ENCODE results near the gene NTN1.
"Not testable (repeated sequence)": the region's sequence is repeated elsewhere in the genome, so short reads cannot be mapped to it uniquely, and the experiment has no call there.

NTN1 gene

DNA sequence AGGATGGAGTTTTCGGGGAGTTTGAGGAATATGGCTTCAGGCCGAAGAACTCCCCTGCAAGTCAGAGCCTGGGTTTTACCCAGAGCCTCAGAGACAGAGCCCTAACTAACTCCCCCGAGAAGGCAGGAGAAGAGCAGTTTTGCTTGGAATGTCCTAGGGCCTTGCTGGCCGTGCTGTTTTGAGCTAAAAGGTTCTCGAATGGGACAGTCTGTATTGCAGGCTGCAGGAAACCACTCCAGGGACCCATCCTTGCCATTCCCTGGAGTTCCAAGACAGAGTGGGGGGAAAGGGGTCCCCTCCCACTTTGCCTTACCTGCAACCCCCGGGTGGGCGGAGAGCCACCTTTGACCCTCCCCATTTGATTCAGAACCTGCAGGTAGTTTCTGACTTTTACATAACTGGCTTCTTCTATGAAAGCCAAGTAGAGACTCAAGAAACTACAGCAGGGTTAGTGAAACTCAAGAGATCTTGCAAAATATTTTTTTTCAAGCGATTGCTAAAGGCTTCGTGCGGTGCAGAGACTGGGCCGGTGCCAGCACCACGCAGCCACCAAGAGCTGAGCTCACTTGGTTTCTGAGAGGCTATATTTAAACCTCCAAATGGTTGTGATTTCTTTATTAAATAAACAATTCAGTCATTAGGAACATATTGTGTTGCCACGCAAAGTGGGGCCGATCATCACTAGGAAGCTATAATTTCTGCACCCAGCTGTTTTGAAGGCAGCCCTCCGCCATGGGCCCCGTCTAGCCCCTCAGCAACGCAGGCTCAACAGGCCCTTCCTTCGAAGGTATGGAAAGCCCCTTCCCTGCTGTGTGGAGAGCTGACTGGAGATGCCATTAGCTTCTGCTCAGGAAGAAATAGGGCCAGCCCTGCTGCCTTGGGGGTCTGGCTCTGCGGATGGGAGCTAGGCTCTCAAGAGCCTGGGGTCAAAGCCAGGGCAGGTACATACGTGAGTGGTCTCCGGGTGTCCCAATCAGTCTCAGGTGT, 223.0 kb downstream of the NTN1 start:
- no peak for DNase-seq (ENCODE audit: low read depth, low spot score)

DNA sequence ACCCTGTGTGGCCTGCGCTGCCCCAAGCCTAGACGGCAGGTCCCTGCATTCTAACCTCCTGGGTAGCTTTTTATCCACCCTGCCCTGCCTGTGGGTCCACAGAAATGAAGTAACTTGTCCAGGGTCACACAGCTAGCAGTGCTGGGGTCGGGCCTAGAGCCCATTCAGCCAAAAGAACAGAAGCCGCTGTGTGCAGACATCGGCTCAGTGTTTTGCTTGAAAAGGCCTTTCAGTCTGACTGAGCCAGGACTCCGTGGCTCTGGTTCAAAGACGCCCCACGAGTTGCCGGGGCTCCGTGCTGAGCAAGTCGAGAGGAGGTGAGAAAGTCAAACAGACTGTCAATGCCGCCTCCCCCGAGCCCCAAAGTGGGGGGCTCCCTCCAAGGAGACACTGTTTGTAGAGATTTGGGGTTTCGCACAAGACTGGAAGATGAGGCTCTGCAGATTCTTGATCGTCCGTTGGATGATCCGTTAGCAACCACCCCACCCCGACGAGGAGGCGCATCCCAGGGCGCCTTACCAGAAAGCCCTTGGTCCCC, 226.2 kb downstream of the NTN1 start:
- DNase-seq (ENCODE audit: low read depth, low spot score) = no peak

- no peak for DNase-seq (ENCODE audit: low read depth, low spot score)
These were observed 228.1 kb downstream of the NTN1 start for GRCh38 chr17:9249245-9249953.

DNA sequence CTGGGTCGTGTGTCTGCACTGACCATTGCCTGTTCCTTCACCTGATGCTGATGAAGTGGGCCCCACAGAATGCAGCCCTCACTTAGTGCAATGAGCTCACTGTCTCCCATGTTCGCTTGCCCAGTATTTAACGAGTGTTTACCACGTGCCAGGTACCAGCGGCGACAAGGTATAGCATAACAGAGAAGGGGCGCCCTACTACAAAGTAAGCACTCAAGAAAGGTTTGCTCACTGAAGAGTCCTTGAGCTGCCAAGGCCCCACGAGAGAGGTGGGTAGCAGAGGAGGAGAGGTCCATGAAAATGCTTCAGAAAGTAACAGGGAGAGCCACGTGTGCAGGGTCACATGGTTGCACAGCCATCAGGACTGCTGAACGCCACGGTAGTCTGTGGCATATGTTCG, 230.0 kb downstream of the NTN1 start:
- no peak for DNase-seq (ENCODE audit: low read depth, low spot score)

DNA sequence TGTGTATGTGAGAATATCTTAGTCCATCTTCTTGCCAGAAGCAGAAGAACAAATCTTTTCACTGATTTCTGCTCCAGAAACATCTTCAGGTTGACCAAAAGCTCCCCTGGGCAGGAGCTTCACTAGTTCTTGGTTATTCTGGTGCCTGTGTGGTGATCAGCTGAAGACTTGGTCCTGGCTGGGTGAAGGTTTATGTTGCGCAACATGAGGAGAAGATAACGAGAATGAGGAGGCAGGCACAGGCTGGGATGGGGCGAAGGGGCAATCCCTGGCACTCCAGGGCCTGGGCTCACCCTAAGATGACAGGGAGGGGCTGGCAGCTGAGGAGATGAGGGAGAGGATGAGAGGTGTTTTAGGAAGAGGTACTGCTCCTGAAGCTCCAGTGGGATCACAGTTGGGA, 232.0 kb downstream of the NTN1 start:
- DNase-seq (ENCODE audit: low read depth, low spot score) = no peak

- no peak for DNase-seq (ENCODE audit: low read depth, low spot score)
These were observed 233.5 kb downstream of the NTN1 start for GRCh38 chr17:9254841-9255240.

GRCh38 chr17:9255833-9256232, 234.5 kb downstream of the NTN1 start:
- DNase-seq (ENCODE audit: low read depth, low spot score) = no peak

- no peak for DNase-seq (ENCODE audit: low read depth, low spot score)
These were observed 235.0 kb downstream of the NTN1 start for GRCh38 chr17:9256361-9256750.

- no peak for DNase-seq (ENCODE audit: low read depth, low spot score)
These were observed 235.7 kb downstream of the NTN1 start for GRCh38 chr17:9256751-9257629.

DNA sequence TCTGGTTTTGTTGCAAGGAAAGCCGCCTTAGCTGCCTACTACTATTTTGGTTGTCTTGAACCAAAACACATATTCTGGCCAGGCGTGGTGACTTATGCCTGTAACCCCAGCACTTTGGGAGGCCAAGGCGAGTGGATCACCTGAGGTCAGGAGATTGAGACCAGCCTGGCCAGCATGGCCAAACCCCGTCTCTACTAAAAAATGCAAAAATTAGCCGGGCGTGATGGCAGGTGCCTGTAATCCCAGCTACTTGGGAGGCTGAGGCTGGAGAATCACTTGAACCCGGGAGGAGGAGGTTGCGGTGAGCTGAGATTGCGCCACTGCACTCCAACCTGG, 236.3 kb downstream of the NTN1 start:
- not testable (repeated sequence) for DNase-seq (ENCODE audit: low read depth, low spot score)

GRCh38 chr17:9258115-9259015, 237.1 kb downstream of the NTN1 start:
- DNase-seq (ENCODE audit: low read depth, low spot score) = no peak

DNA sequence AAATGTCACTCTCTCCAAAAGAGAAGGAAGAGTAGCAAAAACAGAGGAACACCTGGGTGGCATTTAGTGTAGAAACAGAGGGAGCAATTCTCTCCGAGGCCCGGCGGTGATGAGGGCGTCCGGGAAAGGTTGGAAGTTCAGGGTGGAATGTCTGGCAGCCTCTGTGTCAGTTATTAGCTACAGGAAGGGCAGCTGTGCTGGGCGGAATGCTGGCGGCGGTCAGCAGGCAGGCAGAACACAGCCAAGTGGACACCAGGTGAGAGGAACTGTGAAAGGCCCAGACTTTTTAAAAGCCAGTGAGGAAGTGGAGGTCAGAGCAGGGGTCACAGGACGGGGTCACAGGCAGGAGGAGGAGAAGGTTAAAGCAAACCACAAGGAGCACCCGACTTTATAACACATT, 238.1 kb downstream of the NTN1 start:
- DNase-seq (ENCODE audit: low read depth, low spot score) = no peak

GRCh38 chr17:9261081-9262012, 240.0 kb downstream of the NTN1 start:
- no peak for DNase-seq (ENCODE audit: low read depth, low spot score)

- no peak for DNase-seq (ENCODE audit: low read depth, low spot score)
These were observed 244.8 kb downstream of the NTN1 start for GRCh38 chr17:9266031-9266680.

- no peak for DNase-seq (ENCODE audit: low read depth, low spot score)
These were observed 245.4 kb downstream of the NTN1 start for GRCh38 chr17:9266697-9267117.

- no peak for DNase-seq (ENCODE audit: low read depth, low spot score)
These were observed 247.2 kb downstream of the NTN1 start for GRCh38 chr17:9268546-9268945.

DNA sequence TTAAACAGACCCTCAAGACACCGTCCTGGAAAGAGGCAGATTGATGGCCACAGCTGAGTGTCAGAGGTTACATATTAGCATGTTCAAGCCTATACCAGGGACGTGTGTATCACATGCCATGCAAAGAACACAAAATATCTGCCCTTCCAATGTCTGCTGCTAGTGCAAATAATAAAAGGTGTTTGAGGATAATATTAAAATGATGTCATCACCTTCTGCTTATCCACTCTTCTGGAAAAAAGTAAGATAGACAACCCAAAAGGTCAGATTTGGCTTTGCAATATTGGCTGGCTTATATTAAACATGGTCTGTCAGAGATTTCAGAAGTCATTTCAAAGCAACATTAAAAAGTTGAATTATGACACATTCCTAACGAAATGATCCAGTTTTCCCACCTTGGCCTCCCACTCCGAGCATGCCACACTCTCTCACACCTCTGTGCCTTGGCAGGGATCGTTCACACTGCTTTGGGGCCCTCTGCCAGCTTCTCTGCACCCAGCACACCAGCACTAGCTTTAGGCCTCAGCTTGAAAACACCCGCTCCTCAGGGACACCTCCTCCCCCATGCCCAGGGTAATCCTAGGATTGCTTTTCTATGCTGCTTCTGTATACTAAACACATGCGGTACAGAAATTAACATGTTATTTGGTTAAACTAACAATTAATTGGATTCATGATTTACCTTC, 248.2 kb downstream of the NTN1 start:
- no peak for DNase-seq (ENCODE audit: low read depth, low spot score)

DNA sequence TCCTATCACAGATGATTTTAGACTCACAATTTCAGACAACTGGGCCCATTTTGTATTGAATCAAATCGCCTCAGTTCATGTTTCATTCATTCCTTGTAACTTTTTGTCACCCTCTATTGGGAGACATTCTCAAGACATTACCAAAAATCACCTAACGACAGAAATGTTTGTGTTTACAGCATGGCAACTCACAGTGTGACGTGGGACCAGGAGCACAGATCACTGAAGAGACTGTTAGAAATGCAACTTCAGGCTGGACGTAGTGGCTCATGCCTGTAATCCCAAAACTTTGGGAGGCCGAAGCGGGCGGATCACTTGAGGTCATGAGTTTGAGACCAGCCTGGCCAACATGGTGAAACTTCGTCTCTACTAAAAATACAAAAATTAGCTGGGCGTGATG, 249.6 kb downstream of the NTN1 start:
- no peak for DNase-seq (ENCODE audit: low read depth, low spot score)

Data from activated naive CD8-positive, alpha-beta T cell treated with anti-CD3 and anti-CD28 coated beads, Interleukin-2, amount 50 U/mL, for 16 hours (primary cell).